Effector CD8-positive, alpha-beta T cell (primary cell): ENCODE data around the gene TNPO1.
"Not testable (repeated sequence)": the region's sequence is repeated elsewhere in the genome, so short reads cannot be mapped to it uniquely, and the experiment has no call there.

Experiments used
- DNase-seq: peaks from one replicate; lab custom pipeline; 2025; lab: John Stamatoyannopoulos, UW

Gene TNPO1

GRCh38 chr5:72934953-72935725 is 118.7 kb downstream of the TNPO1 start:
- DNase-seq, result not testable (repeated sequence)

- no peak for DNase-seq
Measured at GRCh38 chr5:72936893-72937292, 120.4 kb downstream of the TNPO1 start.

- no peak for DNase-seq
Measured at GRCh38 chr5:72937517-72938061, 121.1 kb downstream of the TNPO1 start.

GRCh38 chr5:72938206-72938605 is 121.7 kb downstream of the TNPO1 start:
- no peak for DNase-seq

- DNase-seq, result no peak
Measured at GRCh38 chr5:72940082-72940481, 123.6 kb downstream of the TNPO1 start.

- DNase-seq, result no peak
Measured at GRCh38 chr5:72943307-72943706, 126.8 kb downstream of the TNPO1 start.

GRCh38 chr5:72947498-72947897 is 131.0 kb downstream of the TNPO1 start:
- DNase-seq, result no peak

GRCh38 chr5:72949481-72949880 is 133.0 kb downstream of the TNPO1 start:
- no peak for DNase-seq

GRCh38 chr5:72951671-72952468 is 135.4 kb downstream of the TNPO1 start:
- DNase-seq, result no peak

GRCh38 chr5:72954389-72954788 is 137.9 kb downstream of the TNPO1 start:
- DNase-seq, result no peak

GRCh38 chr5:72955143-72955767 is 138.8 kb downstream of the TNPO1 start:
- DNase-seq, result no peak

- DNase-seq, result peak; percentile 91
Measured at GRCh38 chr5:72955768-72956323, 139.4 kb downstream of the TNPO1 start, which contains the start of gene FCHO2. TSS of gene FCHO2 (plus strand) at chr5:72956041. CDS start at chr5:72956097, 56 bp downstream.

- peak; percentile 3 for DNase-seq
Measured at GRCh38 chr5:72956324-72957140, 140.1 kb downstream of the TNPO1 start.

GRCh38 chr5:72957337-72957736 is 140.9 kb downstream of the TNPO1 start:
- DNase-seq, result no peak

- no peak for DNase-seq
Measured at GRCh38 chr5:72959257-72959656, 142.8 kb downstream of the TNPO1 start.
